HG03558 (cell line): Measurements from ENCODE around the gene ADAMTS19.
"Not testable (repeated sequence)": the region's sequence is repeated elsewhere in the genome, so short reads cannot be mapped to it uniquely, and the experiment has no call there.

Experiments used
- ATAC-seq: cut with Tn5 transposase; IDR thresholded peaks from one replicate; pipeline ENCODE4 v1.9.1; 2021; ENCODE audit warnings: moderate number of reproducible peaks; ENCODE audit not compliant: unreplicated experiment; ENCODE audit errors: extremely low read depth

ADAMTS19 gene

DNA sequence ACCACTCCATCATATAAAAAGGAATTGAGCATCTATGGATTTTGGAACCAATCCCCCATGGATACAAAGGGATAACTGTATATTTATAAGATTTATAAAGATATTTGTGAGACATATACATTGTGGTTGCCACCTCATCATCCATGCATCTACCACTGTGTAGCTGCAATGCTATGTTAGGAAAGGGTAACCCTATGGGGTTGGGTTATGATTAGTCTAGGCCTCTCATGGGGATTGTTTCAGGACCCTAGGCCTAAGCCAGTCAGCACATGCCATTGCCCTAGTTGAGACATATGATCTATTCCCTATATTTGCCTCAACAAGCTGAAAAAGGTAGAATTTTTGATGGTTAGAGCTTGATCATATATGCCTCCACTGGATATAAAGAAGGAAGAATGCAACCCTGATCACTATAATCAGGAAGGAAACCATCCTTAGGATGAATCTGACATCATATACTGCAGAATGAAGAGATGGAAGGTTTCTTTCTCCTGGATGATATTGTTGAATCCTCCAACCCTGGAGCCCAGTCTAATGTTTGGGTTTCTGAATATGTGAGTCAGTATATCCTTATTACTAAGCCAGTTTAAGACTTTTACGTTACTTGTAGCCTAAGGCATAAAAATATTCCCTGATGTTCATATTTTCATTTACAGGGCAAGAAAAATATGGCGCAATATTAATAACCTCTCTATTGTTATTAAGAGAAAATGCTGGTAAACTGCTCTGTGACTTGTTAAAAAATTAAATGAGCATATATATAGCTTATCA lies 94.2 kb downstream of the ADAMTS19 start:
- ATAC-seq, result no peak

DNA sequence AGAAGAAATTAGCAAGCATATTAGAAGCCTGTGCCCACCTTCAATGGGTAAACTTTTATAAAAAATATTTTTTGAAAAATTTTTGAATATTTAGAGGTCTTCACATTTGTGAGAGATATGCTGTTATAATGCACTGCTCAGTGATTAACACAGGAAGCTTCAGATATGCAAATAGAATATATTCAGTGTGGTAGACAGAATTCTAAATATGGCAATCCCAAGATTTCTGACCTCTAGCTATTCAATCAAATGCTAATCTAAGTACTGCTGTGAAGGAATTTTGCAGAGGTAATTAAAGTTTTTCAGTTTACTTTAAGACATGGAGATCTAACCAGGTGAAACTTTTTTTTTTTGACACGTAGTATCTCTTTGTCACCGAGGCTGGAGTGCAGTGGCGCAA lies 103.5 kb downstream of the ADAMTS19 start:
- no peak for ATAC-seq

DNA sequence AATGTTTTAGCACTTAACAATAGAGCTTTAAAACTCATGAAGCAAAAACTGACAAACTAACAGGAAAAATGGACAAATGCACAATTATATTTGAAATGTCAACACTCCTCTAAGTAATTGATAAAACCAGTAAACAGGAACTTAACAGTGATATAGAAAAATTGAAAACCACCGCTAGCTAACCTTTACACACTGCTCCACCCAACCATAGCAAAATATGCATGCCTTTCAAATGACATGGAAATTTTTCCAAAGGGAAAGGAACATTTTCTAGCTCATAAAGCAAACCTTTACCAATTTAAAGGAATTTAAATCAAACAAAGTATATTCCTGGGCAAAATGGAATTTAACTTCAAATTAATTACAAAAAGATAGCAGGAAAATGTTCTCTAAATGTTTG lies 109.2 kb downstream of the ADAMTS19 start:
- no peak for ATAC-seq

DNA sequence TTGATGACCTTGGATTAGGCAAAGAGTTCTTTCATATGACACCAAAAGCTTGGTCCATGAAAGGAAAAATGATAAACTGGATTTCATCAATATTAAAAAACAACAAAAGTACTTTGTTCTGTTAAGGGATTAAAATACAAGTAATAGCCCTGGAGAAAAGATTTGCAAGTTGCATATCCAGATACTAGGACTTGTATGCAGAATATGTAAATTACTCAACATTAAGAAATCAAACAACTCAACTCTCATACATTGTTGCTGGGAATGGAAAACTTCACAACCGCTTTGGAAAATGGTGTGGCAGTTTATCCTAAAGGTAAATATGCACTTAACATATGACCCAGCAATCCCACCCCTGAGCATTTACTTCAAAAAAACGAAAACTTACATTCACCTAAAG lies 112.0 kb downstream of the ADAMTS19 start:
- no peak for ATAC-seq

DNA sequence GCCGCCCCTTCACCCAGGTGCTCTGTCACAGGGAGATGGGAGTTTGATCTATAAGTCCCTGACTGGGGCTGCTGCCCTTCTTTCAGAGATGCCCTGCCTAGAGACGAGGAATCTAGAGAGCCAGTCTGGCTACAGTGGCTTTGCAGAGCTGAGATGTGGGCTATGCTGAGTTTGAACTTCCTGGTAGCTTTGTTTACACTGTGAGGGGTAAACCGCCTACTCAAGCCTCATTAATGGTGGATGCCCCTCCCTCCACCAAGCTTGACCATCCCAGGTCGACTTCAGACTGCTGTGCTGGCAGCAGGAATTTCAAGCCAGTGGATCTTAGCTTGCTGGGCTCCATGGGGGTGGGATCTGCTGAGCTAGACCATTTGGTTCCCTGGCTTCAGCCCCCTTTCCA lies 124.4 kb downstream of the ADAMTS19 start:
- not testable (repeated sequence) for ATAC-seq

- ATAC-seq, result no peak
These were observed 131.5 kb downstream of the ADAMTS19 start for GRCh38 chr5:129591508-129592160.

DNA sequence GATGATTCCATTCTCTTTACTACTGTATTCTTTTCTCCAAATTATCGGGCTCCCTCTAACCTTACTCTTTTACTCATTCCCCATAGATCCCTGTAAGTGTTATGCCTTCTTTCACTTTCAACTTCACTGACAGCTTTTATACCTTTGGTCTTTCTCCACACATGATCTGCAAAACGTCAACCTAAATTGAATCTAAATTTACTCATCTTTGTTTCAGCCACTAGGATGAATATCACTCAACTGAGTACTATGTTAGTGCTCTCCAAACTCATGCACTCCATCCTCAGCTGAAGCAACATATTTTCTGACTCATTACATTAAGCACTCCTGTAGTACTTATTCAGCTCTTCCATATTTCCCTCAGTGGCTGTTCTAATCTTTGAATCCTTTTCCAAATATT lies 133.4 kb downstream of the ADAMTS19 start:
- no peak for ATAC-seq

- ATAC-seq, result no peak
These were observed 141.5 kb downstream of the ADAMTS19 start for GRCh38 chr5:129601576-129601975.

GRCh38 chr5:129608350-129608749 lies 148.3 kb downstream of the ADAMTS19 start:
- no peak for ATAC-seq

DNA sequence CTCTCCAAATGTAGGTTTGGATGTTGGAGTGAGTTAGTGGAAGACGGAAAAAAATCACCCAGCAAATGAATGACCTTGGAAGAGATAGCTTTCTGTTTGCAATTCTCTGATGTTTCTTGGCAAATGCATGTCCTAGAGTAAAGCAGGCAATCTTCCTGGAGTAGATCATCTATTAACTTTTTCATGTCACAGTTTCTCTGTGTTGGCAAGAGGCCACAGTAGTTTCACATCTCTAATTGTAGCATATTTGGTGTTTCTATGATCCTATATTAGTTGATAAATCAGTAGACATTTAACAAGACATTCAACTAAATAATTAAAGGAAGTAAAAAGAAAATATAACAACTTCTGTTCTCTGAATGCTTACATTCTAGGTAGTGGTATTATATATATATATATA lies 149.6 kb downstream of the ADAMTS19 start:
- ATAC-seq, result no peak

DNA sequence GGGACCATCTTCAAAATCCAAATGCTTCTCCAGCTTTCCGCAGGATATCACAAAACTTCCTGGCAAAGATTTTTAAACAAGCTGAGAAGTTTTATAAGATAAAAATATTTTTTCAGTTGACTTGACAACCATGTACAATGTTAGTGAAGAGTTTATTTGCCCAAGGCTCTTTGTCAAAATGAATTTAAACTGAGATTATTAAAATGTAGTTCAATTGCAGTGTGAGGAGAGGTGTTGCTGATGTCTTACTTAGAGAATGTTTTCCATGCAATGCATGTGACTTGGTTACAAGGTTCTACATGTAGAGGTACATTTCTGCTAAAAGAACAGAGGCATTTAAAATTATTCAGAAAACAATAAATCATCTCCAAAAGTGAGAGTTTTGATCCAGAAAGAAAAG lies 156.4 kb downstream of the ADAMTS19 start:
- ATAC-seq, result no peak

- ATAC-seq, result no peak
These were observed 157.1 kb downstream of the ADAMTS19 start for GRCh38 chr5:129617206-129617605.

DNA sequence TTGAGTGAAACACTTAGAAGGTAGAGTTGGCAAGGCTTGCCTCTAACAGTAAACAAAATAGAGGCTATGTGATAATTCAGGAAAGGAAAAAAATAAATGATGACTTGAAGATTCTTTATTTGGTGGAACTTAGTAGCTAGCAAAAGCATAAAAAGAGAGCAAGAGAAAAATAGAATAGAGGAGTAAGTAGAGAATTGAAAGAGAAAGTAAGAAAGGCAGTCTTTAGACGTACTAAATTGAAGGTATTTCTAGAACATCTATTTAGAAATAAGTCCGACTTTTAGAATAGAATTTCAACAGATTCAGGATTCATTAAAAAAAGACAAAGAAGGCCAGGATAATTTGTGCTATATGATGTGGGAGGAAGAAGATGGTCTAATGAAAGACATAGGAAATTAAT lies 159.7 kb downstream of the ADAMTS19 start:
- no peak for ATAC-seq

DNA sequence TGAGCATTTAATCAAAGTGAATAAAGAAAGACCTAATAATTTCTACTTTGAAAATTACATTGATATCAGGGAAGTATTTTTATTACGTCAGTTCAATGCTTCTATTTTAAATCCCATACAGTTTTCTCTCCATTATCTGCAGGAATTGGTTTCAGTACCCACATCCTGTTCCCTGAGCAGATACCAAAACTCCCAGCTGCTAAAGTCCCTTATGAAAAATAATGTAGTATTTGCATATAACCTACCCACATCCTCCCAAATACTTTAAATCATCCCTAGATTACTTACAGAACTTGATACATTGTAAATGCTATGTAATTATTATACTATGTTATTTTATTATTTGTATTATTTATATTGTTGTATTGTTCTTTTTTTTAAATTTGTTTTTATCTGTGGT lies 162.4 kb downstream of the ADAMTS19 start:
- no peak for ATAC-seq

GRCh38 chr5:129629575-129629974 lies 169.5 kb downstream of the ADAMTS19 start:
- no peak for ATAC-seq

- no peak for ATAC-seq
These were observed 170.0 kb downstream of the ADAMTS19 start for GRCh38 chr5:129630101-129630500.

DNA sequence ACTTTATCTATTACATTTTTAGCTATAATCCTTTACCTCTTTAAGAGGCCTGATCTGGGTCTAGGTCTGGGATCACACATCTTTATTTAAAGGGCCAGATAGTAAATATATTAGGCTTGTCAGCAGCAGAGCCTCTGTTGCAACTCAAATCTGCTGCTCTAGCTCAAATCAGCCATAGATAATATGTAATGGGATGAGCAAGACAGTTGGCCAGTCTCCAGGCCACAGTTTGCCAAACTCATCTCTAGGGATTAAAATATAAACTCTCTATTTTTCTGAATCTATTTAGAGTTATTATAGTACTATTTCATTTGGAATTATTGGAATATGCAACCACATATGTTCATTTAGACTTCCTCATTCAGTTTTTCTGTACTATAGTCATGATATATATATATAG lies 171.9 kb downstream of the ADAMTS19 start:
- no peak for ATAC-seq

- ATAC-seq, result not testable (repeated sequence)
These were observed 177.4 kb downstream of the ADAMTS19 start for GRCh38 chr5:129637501-129637900.

- ATAC-seq, result no peak
These were observed 179.2 kb downstream of the ADAMTS19 start for GRCh38 chr5:129639331-129639730.

- ATAC-seq, result no peak
These were observed 192.4 kb downstream of the ADAMTS19 start for GRCh38 chr5:129652349-129653056.

DNA sequence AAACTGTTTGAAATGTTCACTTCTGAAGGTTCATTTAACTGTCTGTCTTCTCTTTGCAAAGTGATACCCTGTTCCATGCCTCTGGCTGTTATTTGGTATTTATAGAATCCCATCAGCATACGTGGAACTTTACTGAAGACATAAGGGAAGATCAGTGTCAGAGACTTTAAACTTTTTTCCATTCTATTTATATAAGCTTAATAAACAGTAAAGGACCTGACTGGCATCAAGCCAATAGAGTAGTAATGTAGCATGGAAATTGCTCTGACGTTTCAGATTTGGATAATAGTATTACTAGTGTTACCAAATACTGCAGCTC lies 192.9 kb downstream of the ADAMTS19 start:
- ATAC-seq, result no peak
